G401.6 (cell line): ENCODE measurements around the gene LZTFL1.
A peak's percentile ranks its signal among the peaks of the same experiment; 100 is the strongest.

Source experiments
- FAIRE-seq: peaks from 2 replicates; lab custom pipeline; 2012; peaks lifted over from hg19 to GRCh38; lab: Jason Lieb, UNC

LZTFL1 gene

DNA sequence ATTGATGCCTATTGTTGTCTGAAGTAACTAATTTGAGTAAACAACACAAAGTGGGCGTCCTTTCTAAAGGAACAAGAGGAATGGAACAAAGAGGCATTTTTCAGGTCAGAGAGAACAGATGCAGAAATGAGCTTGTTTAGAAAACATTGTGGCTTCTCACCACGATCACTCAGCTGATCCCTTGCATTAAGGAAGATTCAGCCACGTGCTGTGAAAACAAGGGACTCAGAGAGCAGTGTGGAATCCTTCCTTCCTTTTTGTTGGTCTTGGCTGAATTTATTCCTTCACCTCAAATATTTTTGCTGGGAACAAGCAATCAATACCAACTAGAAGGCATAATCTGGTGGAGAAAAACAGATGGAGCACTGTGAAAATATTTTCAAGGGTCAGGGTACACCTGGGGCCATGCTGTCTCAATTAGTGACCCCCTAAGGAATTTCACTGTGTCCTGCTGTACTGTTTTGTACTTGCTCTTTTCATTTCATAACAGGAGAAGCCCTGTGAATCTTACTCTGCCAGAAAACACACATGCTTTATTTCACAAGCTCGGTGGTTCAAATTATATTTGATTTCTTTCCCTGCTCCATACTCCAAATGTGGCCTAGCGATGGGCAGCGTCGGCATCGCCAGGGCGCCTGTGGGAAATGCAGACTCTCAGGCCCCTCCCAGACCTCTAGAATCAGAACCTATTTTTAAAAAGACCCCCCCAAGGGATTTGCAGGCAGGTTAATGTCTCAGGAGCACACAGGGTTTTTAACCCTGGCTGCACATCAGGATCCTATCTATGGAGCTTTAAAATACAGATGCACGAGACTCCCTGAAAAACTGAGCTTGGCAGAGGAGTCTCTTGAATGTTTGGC is 34.0 kb downstream of the LZTFL1 start:
- no peak for FAIRE-seq

DNA sequence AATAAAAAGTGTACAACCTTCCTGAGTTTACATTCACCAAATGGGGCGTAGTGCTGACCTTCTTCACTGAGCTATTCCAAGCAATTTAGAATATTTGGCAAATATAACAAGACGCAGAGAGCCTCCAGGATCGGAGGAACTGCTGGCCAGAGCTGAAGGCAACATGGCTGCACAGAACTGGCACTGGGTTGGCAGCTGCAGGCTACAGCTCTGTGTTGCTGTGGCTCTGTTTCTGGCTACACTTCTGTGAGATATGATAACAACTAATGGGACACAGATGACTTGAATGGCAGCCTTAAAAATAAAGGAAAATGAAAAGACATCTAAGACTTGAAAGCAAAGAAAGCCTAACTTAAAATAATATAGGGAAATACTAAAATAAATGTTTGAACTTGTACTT is 34.8 kb downstream of the LZTFL1 start:
- FAIRE-seq = no peak

GRCh38 chr3:45806072-45806471 is 35.8 kb downstream of the LZTFL1 start:
- FAIRE-seq = no peak

DNA sequence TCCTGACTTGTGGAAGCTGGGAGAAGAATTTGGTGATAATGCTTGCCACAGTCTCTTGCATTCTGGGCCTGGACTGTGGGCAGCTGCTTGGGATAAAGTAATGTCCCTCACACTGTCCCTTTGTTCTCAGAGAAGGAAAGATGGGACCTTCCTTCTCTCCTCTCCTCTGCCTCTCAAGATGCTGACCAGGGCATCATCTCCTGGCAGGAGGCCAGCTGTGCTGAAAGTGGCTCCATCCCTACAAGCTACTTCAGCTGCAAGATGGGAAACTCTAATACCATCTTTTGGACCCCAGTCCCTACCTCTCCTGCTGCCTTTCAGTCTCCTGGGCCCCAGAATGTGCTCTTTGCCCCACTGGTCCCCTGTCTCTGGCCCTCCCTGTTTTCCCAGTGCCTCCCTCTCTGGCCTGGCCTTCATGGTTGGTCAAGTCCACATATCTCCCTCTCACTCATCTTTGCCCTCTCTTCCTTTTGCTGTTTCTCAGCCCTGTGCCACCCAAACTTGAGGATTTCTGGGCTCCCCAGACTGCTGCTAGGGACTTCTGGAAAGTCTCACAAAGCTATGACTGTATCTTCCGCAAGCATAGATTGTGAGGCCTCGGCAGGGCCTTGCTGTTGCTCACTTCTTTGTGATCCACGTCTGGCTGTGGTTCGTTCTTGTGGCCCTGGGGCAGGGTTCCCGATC is 38.5 kb downstream of the LZTFL1 start:
- no peak for FAIRE-seq

DNA sequence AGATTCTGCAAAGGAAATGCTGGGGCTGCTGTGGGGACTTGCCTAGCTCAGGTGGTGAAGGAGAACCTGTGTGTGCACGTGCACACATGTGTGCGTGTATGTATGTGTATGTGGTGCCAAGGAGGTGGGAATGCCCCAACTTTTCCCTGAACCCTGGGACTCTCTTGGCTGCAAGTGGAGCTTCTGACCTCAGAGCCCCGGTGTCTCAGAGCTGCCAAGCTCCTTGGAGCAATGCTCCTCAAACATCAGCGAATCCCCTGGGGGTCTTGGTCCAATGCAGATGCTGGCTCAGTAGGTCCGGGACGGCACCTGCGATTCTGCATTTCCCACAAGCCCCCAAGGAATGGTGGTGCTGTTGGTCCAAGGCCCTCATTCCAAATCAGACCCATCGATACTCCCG is 39.8 kb downstream of the LZTFL1 start:
- FAIRE-seq = no peak

DNA sequence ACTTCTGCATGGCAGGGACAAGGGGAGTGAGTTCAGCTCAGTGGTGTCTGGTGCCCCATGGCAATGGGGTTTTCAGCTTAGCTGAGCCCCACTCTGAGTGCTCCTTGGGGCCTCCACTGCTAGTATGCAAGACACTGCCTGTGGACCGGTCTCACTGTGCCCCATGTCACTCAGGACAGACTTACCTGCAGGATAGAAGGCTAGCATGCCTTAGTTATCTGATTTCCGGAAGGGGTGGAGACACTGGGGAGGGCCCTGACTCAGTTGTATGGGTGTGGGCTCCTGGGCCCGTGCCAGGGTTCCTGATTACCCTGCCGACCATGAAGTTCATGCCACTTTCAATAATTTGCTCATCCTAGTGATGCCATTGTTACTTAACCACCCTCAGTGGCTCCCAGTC is 41.3 kb downstream of the LZTFL1 start:
- FAIRE-seq = no peak

DNA sequence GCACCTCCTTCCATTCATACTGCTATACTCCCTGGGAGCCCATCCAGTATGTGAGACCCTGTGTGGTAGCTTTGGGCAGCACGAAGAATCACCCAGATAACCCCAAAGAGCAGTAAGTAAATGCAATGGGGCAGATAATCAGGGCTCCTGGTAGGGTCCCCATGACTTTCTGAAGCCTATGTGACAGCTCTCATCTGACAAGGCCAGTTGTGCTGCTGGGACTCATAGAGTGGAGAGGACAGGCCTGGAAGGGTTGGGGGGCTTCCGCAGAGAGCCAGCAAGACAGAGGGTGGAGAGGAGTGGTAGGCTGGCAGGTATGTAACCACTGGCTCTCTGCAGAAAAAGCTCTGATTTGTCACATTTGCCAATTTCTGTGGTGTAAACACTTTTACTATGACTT is 42.3 kb downstream of the LZTFL1 start:
- no peak for FAIRE-seq

GRCh38 chr3:45798034-45798433 is 43.9 kb downstream of the LZTFL1 start:
- no peak for FAIRE-seq

- FAIRE-seq = no peak
Observed at GRCh38 chr3:45796902-45797637, 44.8 kb downstream of the LZTFL1 start.

DNA sequence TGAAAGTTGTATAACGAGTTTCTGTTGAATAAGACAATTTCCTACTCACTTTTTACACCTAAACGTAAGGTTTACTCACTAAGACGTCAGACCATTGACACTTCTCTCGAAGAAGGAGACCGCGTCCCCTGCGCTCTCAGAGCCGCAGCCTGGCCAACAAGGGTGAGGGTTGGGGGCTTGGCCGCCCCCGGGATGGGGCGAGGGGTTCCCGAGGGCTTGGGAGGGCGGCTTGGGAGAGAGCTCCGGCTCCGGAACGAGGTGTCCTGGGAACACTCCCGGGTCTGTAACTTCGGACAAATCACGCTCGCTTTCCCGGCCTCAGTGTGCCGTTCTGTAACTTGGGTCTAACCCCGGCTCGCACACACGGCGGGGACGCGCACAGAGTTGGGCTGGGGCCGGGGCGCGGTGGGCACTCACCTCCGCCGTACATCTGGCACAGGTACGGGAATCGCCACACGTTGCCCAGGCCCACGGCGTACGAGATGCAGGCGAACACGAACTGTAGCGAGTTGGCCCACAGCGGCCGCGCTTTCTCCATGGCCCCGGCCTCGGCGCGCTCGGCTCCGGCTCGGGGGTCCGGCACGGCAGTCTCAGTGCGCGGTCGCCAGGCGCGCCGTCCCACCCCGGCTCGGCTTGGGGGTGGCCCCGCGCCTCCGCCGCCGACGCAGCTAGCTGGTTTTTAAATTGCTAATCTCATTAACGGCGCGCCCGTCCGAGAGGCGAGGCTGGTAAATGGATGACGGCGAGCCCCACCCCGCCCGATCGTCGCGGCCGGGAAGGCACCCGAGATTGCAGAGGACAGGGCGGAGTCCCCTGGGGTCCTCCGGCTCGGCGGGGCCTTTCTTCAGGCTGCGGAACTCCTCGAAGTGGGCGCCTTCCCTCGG is 45.8 kb downstream of the LZTFL1 start, which contains the start of gene SLC6A20:
TSS of gene SLC6A20 (minus strand) at position 655 of the 884 bp plus-strand sequence. CDS start at position 538, 117 bp downstream.
- FAIRE-seq = no peak

- FAIRE-seq = no peak
Observed at GRCh38 chr3:45795509-45795881, 46.4 kb downstream of the LZTFL1 start.

- FAIRE-seq = no peak
Observed at GRCh38 chr3:45794660-45795059, 47.3 kb downstream of the LZTFL1 start.

DNA sequence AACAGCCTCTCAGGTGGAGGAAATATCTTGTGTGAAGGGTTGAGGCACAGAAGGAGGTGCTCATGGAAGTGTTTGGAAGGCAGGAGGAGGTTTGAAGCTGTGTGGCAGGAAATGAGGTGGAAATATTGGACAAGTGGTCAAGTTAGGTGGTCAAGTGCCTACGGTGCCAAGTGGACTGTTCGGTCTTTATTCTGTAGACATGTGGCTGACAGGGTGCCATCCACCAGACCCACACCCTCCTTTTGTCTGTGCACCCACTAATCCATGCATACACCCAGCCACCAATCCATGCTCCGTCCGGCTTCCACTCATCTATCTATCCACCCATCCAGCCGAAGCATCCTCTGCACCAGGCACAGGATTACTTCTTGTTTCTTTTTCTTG is 47.8 kb downstream of the LZTFL1 start:
- FAIRE-seq = no peak

DNA sequence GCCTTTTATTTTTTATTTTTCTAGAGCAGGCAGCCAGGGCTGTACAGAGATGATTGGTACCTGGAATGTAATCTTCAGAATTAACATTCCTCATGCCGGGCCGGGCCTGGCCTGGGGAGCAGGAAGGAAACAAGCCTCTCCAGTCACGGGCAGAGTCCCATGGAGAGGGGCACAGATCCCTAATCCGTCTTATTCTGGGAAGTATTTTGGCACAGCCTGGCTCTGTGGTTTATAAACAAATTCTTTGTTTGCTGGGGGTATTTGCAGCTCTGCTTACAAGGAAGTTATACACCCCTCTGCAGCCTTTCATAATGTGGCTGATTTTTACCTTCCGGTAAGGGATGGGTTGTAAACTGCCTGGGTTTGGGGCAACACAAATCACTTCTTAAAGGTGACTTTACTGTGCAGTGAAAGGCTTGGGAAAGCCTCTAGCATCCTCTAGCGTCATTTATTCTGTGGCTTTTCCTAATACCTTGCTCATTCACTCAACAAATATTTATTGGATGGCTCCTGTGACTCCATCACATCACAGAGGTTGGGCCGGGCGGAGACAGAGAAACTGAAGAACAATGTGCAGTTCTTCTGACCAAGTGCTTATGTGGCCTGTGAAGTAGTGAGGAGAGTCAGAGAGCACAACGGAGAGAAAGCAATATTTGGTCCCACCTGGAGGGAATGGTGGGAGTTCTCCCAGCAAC is 48.3 kb downstream of the LZTFL1 start:
- FAIRE-seq = no peak

- FAIRE-seq = no peak
Observed at GRCh38 chr3:45792516-45793172, 49.3 kb downstream of the LZTFL1 start.

DNA sequence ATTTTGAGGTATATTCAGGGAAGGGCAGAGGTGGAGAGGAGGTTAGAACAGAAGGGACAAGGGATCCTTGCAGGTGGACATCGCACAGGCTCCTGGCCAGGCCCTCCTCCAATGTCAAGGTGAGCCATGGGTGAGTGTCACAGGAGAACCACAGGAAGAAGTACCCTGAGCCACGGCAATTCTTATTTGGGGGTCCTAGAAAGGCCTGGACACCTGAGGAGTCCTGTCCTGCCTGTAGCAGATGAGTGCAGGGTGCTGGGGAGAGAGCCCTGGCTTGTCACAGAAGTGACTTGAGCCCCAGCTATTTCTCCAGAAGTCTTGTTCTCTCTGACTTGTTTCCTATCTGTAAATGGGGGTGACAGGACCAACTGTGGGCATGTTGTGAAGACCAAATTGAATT is 49.9 kb downstream of the LZTFL1 start:
- FAIRE-seq = no peak

DNA sequence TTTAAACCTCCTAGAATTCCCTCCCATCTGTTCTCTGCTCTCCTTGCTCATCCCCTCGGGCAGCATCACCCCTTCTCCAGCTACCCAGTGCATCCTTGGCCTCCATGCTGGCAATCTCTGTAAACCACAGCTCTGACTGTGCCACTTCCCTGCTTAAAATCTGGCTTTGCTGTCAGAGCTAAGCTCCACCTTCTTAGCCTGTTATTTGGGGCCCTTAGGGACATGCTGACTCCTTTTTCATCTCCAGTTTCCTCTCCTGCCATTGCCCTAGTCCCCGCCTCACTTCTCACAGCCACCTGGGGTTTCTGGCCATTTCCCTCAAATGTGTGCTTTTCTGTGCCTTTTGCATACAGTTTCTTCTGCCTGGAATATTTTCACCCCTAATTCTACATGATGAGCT is 51.3 kb downstream of the LZTFL1 start:
- no peak for FAIRE-seq

DNA sequence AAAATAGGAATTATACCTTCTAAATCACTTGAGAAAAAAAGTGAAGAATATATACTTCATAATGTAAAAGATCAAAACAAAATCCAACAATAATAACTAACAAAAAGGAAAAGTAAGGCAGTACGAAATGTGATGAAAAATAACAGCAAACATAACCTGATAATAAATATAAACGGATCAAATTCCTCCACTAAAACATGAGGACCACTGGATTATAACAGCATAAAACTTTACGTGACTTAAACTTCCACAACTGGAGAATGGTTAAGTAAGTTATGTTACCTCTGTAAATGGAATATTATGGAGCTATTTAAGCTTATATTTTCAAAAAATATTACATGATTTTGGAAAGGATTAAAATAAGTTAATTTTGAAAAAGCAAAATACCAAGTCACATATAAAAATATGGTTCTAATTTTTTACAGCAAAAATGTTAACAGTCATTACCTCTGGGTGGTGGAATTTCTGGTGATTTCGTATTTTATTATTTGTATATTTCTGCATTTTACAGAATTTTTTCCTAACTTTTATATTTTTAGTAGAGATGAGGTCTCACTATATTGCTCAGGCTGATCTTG is 52.6 kb downstream of the LZTFL1 start:
- FAIRE-seq = peak; percentile 49

GRCh38 chr3:45787551-45787950 is 54.4 kb downstream of the LZTFL1 start:
- FAIRE-seq = no peak

GRCh38 chr3:45786801-45787495 is 55.0 kb downstream of the LZTFL1 start:
- no peak for FAIRE-seq
